WTC11 (cell line): Measurements from ENCODE around the gene TIAM2.

Experiments
- NFYB ChIP-seq: sonication (generic); formaldehyde crosslinking; conservative IDR thresholded peaks from 2 replicates; pipeline ENCODE4 v1.8.0; 2022; ENCODE audit warnings: low read depth, missing genetic modification reagents
- SMAD4 ChIP-seq: sonication (generic); formaldehyde crosslinking; IDR thresholded peaks from 2 replicates; pipeline ENCODE4 v1.8.0; 2022; ENCODE audit warnings: mild to moderate bottlenecking, missing genetic modification reagents
- ZNF416 ChIP-seq: fragments of 250-450 bp; sonication (Bioruptor Pico); IDR thresholded peaks from 2 replicates; pipeline ENCODE4 v1.9.0; 2021; ENCODE audit warnings: mild to moderate bottlenecking, inconsistent platforms
- TF ChIP-seq, protein P1 (sequence below): fragments of 200-600 bp; IDR thresholded peaks from 2 replicates; pipeline ENCODE4 v1.8.0; 2022; ENCODE audit warnings: antibody characterized with exemption
- TF ChIP-seq, protein P2 (sequence below): sonication (generic); formaldehyde crosslinking; IDR thresholded peaks from 2 replicates; pipeline ENCODE4 v1.8.1; 2022; ENCODE audit warnings: mild to moderate bottlenecking, moderate library complexity, missing genetic modification reagents
- TF ChIP-seq, protein P3 (sequence below): sonication (generic); formaldehyde crosslinking; IDR thresholded peaks from 2 replicates; pipeline ENCODE4 v1.8.1; 2023; ENCODE audit warnings: mild to moderate bottlenecking, missing genetic modification reagents, moderate library complexity

DNA sequence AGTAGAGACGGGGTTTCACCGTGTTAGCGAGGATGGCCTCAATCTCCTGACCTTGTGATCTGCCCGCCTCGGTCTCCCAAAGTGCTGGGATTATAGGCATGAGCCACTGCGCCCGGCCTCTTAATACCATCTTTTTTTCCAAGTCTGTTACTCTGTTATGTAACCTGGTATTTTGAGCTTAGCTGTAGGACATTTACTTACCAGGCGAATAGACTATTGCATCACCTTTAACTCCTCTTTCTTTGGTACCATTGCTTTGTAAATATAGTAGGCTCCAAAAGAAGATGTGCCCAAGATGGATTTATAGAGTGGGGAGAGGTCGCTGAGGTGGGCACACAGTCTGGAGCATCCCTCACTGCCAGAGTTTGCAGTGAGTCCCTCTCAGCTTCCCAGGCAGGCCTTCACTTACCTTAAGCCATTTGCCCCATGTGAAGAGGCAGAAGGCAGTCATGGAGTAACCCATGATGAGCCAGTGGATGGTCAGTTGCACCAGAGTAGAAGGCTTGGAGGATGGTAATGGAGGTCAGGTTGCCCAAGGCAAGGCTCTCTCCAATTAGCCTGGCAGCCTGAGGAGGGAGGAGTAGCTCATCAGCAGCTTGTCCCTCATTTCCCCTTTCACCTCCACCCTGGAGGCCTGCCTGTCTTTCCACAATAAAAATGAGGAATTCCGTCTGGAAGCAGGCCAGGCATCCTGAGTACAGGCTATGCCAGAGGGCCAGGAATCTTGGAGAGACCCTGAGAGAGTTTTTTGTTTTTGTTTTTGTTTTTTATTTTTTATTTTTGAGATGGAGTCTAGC is 9.7 kb downstream of the TIAM2 start:
- TF ChIP-seq, protein P1, sequence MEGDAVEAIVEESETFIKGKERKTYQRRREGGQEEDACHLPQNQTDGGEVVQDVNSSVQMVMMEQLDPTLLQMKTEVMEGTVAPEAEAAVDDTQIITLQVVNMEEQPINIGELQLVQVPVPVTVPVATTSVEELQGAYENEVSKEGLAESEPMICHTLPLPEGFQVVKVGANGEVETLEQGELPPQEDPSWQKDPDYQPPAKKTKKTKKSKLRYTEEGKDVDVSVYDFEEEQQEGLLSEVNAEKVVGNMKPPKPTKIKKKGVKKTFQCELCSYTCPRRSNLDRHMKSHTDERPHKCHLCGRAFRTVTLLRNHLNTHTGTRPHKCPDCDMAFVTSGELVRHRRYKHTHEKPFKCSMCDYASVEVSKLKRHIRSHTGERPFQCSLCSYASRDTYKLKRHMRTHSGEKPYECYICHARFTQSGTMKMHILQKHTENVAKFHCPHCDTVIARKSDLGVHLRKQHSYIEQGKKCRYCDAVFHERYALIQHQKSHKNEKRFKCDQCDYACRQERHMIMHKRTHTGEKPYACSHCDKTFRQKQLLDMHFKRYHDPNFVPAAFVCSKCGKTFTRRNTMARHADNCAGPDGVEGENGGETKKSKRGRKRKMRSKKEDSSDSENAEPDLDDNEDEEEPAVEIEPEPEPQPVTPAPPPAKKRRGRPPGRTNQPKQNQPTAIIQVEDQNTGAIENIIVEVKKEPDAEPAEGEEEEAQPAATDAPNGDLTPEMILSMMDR = no peak
- TF ChIP-seq, protein P2, sequence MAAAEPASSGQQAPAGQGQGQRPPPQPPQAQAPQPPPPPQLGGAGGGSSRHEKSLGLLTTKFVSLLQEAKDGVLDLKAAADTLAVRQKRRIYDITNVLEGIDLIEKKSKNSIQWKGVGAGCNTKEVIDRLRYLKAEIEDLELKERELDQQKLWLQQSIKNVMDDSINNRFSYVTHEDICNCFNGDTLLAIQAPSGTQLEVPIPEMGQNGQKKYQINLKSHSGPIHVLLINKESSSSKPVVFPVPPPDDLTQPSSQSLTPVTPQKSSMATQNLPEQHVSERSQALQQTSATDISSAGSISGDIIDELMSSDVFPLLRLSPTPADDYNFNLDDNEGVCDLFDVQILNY (CRISPR knock-in tag) = no peak
- TF ChIP-seq, protein P3, sequence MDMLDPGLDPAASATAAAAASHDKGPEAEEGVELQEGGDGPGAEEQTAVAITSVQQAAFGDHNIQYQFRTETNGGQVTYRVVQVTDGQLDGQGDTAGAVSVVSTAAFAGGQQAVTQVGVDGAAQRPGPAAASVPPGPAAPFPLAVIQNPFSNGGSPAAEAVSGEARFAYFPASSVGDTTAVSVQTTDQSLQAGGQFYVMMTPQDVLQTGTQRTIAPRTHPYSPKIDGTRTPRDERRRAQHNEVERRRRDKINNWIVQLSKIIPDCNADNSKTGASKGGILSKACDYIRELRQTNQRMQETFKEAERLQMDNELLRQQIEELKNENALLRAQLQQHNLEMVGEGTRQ (CRISPR knock-in tag) = no peak
- no peak for TF ChIP-seq ZNF416 (CRISPR knock-in tag)
- TF ChIP-seq NFYB = no peak
- TF ChIP-seq SMAD4 = no peak
